ENCODE results near the gene RUNX1.
A peak's percentile ranks its signal among the peaks of the same experiment; 100 is the strongest.

The RUNX1 gene

GRCh38 chr21:35058058-35058457, 9.0 kb upstream of the RUNX1 start:
- DNase-seq = no peak

GRCh38 chr21:35057428-35057827, 8.3 kb upstream of the RUNX1 start:
- DNase-seq = no peak

GRCh38 chr21:35053356-35054096, 4.4 kb upstream of the RUNX1 start:
- no peak for DNase-seq

GRCh38 chr21:35052801-35053200, 3.7 kb upstream of the RUNX1 start:
- DNase-seq = no peak

GRCh38 chr21:35051287-35051818, 2.3 kb upstream of the RUNX1 start:
- DNase-seq = peak; percentile 85

GRCh38 chr21:35050348-35051286, 1.5 kb upstream of the RUNX1 start:
- peak; percentile 82 for DNase-seq

- DNase-seq = peak; percentile 38
These were observed 910 bp downstream of the RUNX1 start for GRCh38 chr21:35048183-35048601.

GRCh38 chr21:35046880-35047229, 2.2 kb downstream of the RUNX1 start:
- no peak for DNase-seq

- DNase-seq = no peak
These were observed 2.9 kb downstream of the RUNX1 start for GRCh38 chr21:35046263-35046624.

GRCh38 chr21:35045542-35046262, 3.4 kb downstream of the RUNX1 start:
- DNase-seq = no peak

GRCh38 chr21:35044770-35045541, 4.1 kb downstream of the RUNX1 start:
- DNase-seq = no peak

- DNase-seq = no peak
These were observed 5.0 kb downstream of the RUNX1 start for GRCh38 chr21:35044128-35044527.

GRCh38 chr21:35043549-35043948, 5.6 kb downstream of the RUNX1 start:
- no peak for DNase-seq

- DNase-seq = no peak
These were observed 6.3 kb downstream of the RUNX1 start for GRCh38 chr21:35042836-35043235.

- no peak for DNase-seq
These were observed 7.2 kb downstream of the RUNX1 start for GRCh38 chr21:35041881-35042280.

GRCh38 chr21:35041122-35041521, 8.0 kb downstream of the RUNX1 start:
- DNase-seq = no peak

GRCh38 chr21:35039595-35040289, 9.4 kb downstream of the RUNX1 start:
- DNase-seq = no peak

- no peak for DNase-seq
These were observed 10.3 kb downstream of the RUNX1 start for GRCh38 chr21:35038772-35039319.

GRCh38 chr21:35037384-35037765, 11.7 kb downstream of the RUNX1 start:
- DNase-seq = no peak

GRCh38 chr21:35036465-35037383, 12.4 kb downstream of the RUNX1 start:
- DNase-seq = no peak
